ENCODE data around the gene GOLPH3.

GOLPH3 gene

GRCh38 chr5:32159328-32160072, 14.6 kb downstream of the GOLPH3 start:
- Histone ChIP-seq H3K4me1 (ENCODE audit: insufficient read depth, low read length) (peaks cover 6% of the 10 kb centered on the region), H3K9me3 (ENCODE audit: control insufficient read depth, insufficient read depth, low read length) (no peaks in the 10 kb centered on the region), H3K36me3 (ENCODE audit: insufficient read depth, low read length) (no peaks in the 10 kb centered on the region), H3K9ac (ENCODE audit: low read depth, low read length) (no peak overlapping the region)

- H3K4me1 ChIP-seq (ENCODE audit: insufficient read depth, low read length) = peaks cover 6% of the 10 kb centered on the region
- no peaks in the 10 kb centered on the region for H3K36me3 ChIP-seq (ENCODE audit: insufficient read depth, low read length)
- H3K9me3 ChIP-seq (ENCODE audit: control insufficient read depth, insufficient read depth, low read length) = no peaks in the 10 kb centered on the region
- no peak overlapping the region for H3K9ac ChIP-seq (ENCODE audit: low read depth, low read length)
Measured at GRCh38 chr5:32158679-32158975, 15.5 kb downstream of the GOLPH3 start.

GRCh38 chr5:32157078-32157477, 17.0 kb downstream of the GOLPH3 start:
- H3K4me1 ChIP-seq (ENCODE audit: insufficient read depth, low read length) = peaks cover 6% of the 10 kb centered on the region
- no peak overlapping the region for H3K9ac ChIP-seq (ENCODE audit: low read depth, low read length)
- H3K36me3 ChIP-seq (ENCODE audit: insufficient read depth, low read length) = no peaks in the 10 kb centered on the region
- H3K9me3 ChIP-seq (ENCODE audit: control insufficient read depth, insufficient read depth, low read length) = no peaks in the 10 kb centered on the region

GRCh38 chr5:32156635-32157034, 17.5 kb downstream of the GOLPH3 start:
- H3K9me3 ChIP-seq (ENCODE audit: control insufficient read depth, insufficient read depth, low read length) = no peaks in the 10 kb centered on the region
- H3K9ac ChIP-seq (ENCODE audit: low read depth, low read length) = no peak overlapping the region
- H3K4me1 ChIP-seq (ENCODE audit: insufficient read depth, low read length) = peaks cover 6% of the 10 kb centered on the region
- H3K36me3 ChIP-seq (ENCODE audit: insufficient read depth, low read length) = no peaks in the 10 kb centered on the region

GRCh38 chr5:32155211-32155610, 18.9 kb downstream of the GOLPH3 start:
- Histone ChIP-seq H3K9ac (ENCODE audit: low read depth, low read length) (no peak overlapping the region), H3K36me3 (ENCODE audit: insufficient read depth, low read length) (no peaks in the 10 kb centered on the region), H3K4me1 (ENCODE audit: insufficient read depth, low read length) (peaks cover 6% of the 10 kb centered on the region), H3K9me3 (ENCODE audit: control insufficient read depth, insufficient read depth, low read length) (no peaks in the 10 kb centered on the region)

GRCh38 chr5:32153723-32154122, 20.4 kb downstream of the GOLPH3 start:
- Histone ChIP-seq H3K9me3 (ENCODE audit: control insufficient read depth, insufficient read depth, low read length) (no peaks in the 10 kb centered on the region), H3K9ac (ENCODE audit: low read depth, low read length) (no peak overlapping the region), H3K4me1 (ENCODE audit: insufficient read depth, low read length) (peaks cover 6% of the 10 kb centered on the region), H3K36me3 (ENCODE audit: insufficient read depth, low read length) (no peaks in the 10 kb centered on the region)

GRCh38 chr5:32151198-32151597, 22.9 kb downstream of the GOLPH3 start:
- Histone ChIP-seq H3K36me3 (ENCODE audit: insufficient read depth, low read length) (no peaks in the 10 kb centered on the region), H3K9ac (ENCODE audit: low read depth, low read length) (no peak overlapping the region), H3K9me3 (ENCODE audit: control insufficient read depth, insufficient read depth, low read length) (no peaks in the 10 kb centered on the region), H3K4me1 (ENCODE audit: insufficient read depth, low read length) (no peaks in the 10 kb centered on the region)

- H3K4me1 ChIP-seq (ENCODE audit: insufficient read depth, low read length) = no peaks in the 10 kb centered on the region
Measured at GRCh38 chr5:32150366-32150765, 23.8 kb downstream of the GOLPH3 start.

GRCh38 chr5:32147959-32148358, 26.2 kb downstream of the GOLPH3 start:
- H3K9ac ChIP-seq (ENCODE audit: low read depth, low read length) = no peak overlapping the region
- no peaks in the 10 kb centered on the region for H3K9me3 ChIP-seq (ENCODE audit: control insufficient read depth, insufficient read depth, low read length)
- H3K36me3 ChIP-seq (ENCODE audit: insufficient read depth, low read length) = peaks cover 7% of the 10 kb centered on the region
- H3K4me1 ChIP-seq (ENCODE audit: insufficient read depth, low read length) = no peaks in the 10 kb centered on the region

More at GRCh38 chr5:32150366-32150765, 23.8 kb downstream of the GOLPH3 start:
- H3K9me3 ChIP-seq (ENCODE audit: control insufficient read depth, insufficient read depth, low read length) = no peaks in the 10 kb centered on the region
- H3K9ac ChIP-seq (ENCODE audit: low read depth, low read length) = no peak overlapping the region
- H3K36me3 ChIP-seq (ENCODE audit: insufficient read depth, low read length) = peaks cover 6% of the 10 kb centered on the region

GRCh38 chr5:32147236-32147635, 26.9 kb downstream of the GOLPH3 start:
- Histone ChIP-seq H3K36me3 (ENCODE audit: insufficient read depth, low read length) (peaks cover 7% of the 10 kb centered on the region), H3K4me1 (ENCODE audit: insufficient read depth, low read length) (no peaks in the 10 kb centered on the region), H3K9ac (ENCODE audit: low read depth, low read length) (no peak overlapping the region), H3K9me3 (ENCODE audit: control insufficient read depth, insufficient read depth, low read length) (no peaks in the 10 kb centered on the region)

- H3K36me3 ChIP-seq (ENCODE audit: insufficient read depth, low read length) = peaks cover 7% of the 10 kb centered on the region
- H3K9ac ChIP-seq (ENCODE audit: low read depth, low read length) = no peak overlapping the region
- no peaks in the 10 kb centered on the region for H3K9me3 ChIP-seq (ENCODE audit: control insufficient read depth, insufficient read depth, low read length)
- no peaks in the 10 kb centered on the region for H3K4me1 ChIP-seq (ENCODE audit: insufficient read depth, low read length)
Measured at GRCh38 chr5:32145378-32145777, 28.7 kb downstream of the GOLPH3 start.

GRCh38 chr5:32144378-32145207, 29.5 kb downstream of the GOLPH3 start:
- H3K36me3 ChIP-seq (ENCODE audit: insufficient read depth, low read length) = peaks cover 7% of the 10 kb centered on the region
- H3K9me3 ChIP-seq (ENCODE audit: control insufficient read depth, insufficient read depth, low read length) = no peaks in the 10 kb centered on the region
- no peaks in the 10 kb centered on the region for H3K4me1 ChIP-seq (ENCODE audit: insufficient read depth, low read length)
- no peak overlapping the region for H3K9ac ChIP-seq (ENCODE audit: low read depth, low read length)

- Histone ChIP-seq H3K4me1 (ENCODE audit: insufficient read depth, low read length) (no peaks in the 10 kb centered on the region), H3K36me3 (ENCODE audit: insufficient read depth, low read length) (peaks cover 11% of the 10 kb centered on the region), H3K9me3 (ENCODE audit: control insufficient read depth, insufficient read depth, low read length) (no peaks in the 10 kb centered on the region), H3K9ac (ENCODE audit: low read depth, low read length) (no peak overlapping the region)
Measured at GRCh38 chr5:32143617-32144377, 30.3 kb downstream of the GOLPH3 start.

- no peak overlapping the region for H3K9ac ChIP-seq (ENCODE audit: low read depth, low read length)
- no peaks in the 10 kb centered on the region for H3K9me3 ChIP-seq (ENCODE audit: control insufficient read depth, insufficient read depth, low read length)
- peaks cover 6% of the 10 kb centered on the region for H3K36me3 ChIP-seq (ENCODE audit: insufficient read depth, low read length)
- H3K4me1 ChIP-seq (ENCODE audit: insufficient read depth, low read length) = no peaks in the 10 kb centered on the region
Measured at GRCh38 chr5:32138839-32139493, 35.2 kb downstream of the GOLPH3 start.

All from ES-I3 (cell line).